Hepatocyte (in vitro differentiated cells): ENCODE measurements around the gene ETFDH.
"Not testable (repeated sequence)": the region's sequence is repeated elsewhere in the genome, so short reads cannot be mapped to it uniquely, and the experiment has no call there.

Experiments used
- CTCF ChIP-seq: fragments of 200-600 bp; sonication (generic); IDR thresholded peaks from 2 replicates; pipeline ENCODE4 v1.5.1; 2016; ENCODE audit warnings: antibody characterized with exemption, mild to moderate bottlenecking; ENCODE audit not compliant: poor library complexity
- EZH2 ChIP-seq: fragments of 200-600 bp; sonication (generic); IDR thresholded peaks from 2 replicates; pipeline ENCODE4 v1.6.1; 2016; ENCODE audit warnings: antibody characterized with exemption, mild to moderate bottlenecking, borderline replicate concordance
- EZH2phosphoT487 ChIP-seq: fragments of 200-600 bp; sonication (generic); IDR thresholded peaks from one replicate; pipeline ENCODE4 v1.6.1; 2018; ENCODE audit warnings: antibody characterized with exemption, mild to moderate bottlenecking, low read depth, moderate library complexity; ENCODE audit not compliant: unreplicated experiment, severe bottlenecking

- TF ChIP-seq CTCF, EZH2, EZH2phosphoT487: not testable (repeated sequence)
Measured at GRCh38 chr4:158746537-158746936, 74.4 kb downstream of the ETFDH start.
